GM19238 (cell line): ENCODE data around the gene MSANTD1.
A peak's percentile ranks its signal among the peaks of the same experiment; 100 is the strongest.

Source experiments
- DNase-seq: peaks from one replicate; pipeline ENCODE4 v3.0.0; 2011; ENCODE audit warnings: low spot score; ENCODE audit not compliant: insufficient read length

Gene MSANTD1

GRCh38 chr4:3302173-3302785 is 53.3 kb downstream of the MSANTD1 start:
- peak; percentile 35 for DNase-seq

- no peak for DNase-seq
These were observed 54.0 kb downstream of the MSANTD1 start for GRCh38 chr4:3302786-3303564.

GRCh38 chr4:3303565-3303824 is 54.5 kb downstream of the MSANTD1 start:
- no peak for DNase-seq

- no peak for DNase-seq
These were observed 55.2 kb downstream of the MSANTD1 start for GRCh38 chr4:3303923-3304710.

GRCh38 chr4:3304831-3305609 is 56.1 kb downstream of the MSANTD1 start:
- DNase-seq, result no peak

- DNase-seq, result no peak
These were observed 56.8 kb downstream of the MSANTD1 start for GRCh38 chr4:3305610-3306371.
